CD4-positive, alpha-beta T cell treated with Interferon alpha-2 for 1 hour (primary cell): ENCODE results near the gene L3MBTL2.
"Not testable (repeated sequence)": the region's sequence is repeated elsewhere in the genome, so short reads cannot be mapped to it uniquely, and the experiment has no call there.

Experiments used
- DNase-seq, 2 donors: peaks; one replicate each; pipeline ENCODE4 v3.0.0-alpha.2; 2020 to 2022

Gene L3MBTL2

GRCh38 chr22:41204992-41205900, at the start of gene L3MBTL2:
TSS of gene L3MBTL2 (plus strand) at chr22:41205312. CDS start at chr22:41205363, 51 bp downstream.
- peak; percentile 98 to 99 for DNase-seq

DNA sequence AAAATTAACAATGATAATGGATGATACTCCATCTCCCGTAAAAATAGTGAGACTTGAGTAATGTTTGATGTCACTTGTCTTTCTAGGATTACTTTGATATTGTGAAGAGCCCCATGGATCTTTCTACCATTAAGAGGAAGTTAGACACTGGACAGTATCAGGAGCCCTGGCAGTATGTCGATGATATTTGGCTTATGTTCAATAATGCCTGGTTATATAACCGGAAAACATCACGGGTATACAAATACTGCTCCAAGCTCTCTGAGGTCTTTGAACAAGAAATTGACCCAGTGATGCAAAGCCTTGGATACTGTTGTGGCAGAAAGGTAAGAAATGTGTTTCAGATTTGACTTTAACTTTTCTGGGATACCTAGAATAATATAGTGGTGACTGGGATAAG, 48.0 kb upstream of the L3MBTL2 start:
- no peak for DNase-seq

GRCh38 chr22:41169157-41169556, 36.0 kb upstream of the L3MBTL2 start:
- no peak for DNase-seq

GRCh38 chr22:41171996-41172395, 33.1 kb upstream of the L3MBTL2 start:
- no peak for DNase-seq

GRCh38 chr22:41175546-41175945, 29.6 kb upstream of the L3MBTL2 start:
- DNase-seq, result no peak

DNA sequence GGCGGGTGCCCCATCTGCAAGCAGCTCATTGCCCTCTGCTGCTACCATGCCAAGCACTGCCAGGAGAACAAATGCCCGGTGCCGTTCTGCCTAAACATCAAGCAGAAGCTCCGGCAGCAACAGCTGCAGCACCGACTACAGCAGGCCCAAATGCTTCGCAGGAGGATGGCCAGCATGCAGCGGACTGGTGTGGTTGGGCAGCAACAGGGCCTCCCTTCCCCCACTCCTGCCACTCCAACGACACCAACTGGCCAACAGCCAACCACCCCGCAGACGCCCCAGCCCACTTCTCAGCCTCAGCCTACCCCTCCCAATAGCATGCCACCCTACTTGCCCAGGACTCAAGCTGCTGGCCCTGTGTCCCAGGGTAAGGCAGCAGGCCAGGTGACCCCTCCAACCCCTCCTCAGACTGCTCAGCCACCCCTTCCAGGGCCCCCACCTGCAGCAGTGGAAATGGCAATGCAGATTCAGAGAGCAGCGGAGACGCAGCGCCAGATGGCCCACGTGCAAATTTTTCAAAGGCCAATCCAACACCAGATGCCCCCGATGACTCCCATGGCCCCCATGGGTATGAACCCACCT, 28.0 kb upstream of the L3MBTL2 start:
- DNase-seq, result no peak

GRCh38 chr22:41177622-41178424, 27.3 kb upstream of the L3MBTL2 start:
- DNase-seq, result no peak

DNA sequence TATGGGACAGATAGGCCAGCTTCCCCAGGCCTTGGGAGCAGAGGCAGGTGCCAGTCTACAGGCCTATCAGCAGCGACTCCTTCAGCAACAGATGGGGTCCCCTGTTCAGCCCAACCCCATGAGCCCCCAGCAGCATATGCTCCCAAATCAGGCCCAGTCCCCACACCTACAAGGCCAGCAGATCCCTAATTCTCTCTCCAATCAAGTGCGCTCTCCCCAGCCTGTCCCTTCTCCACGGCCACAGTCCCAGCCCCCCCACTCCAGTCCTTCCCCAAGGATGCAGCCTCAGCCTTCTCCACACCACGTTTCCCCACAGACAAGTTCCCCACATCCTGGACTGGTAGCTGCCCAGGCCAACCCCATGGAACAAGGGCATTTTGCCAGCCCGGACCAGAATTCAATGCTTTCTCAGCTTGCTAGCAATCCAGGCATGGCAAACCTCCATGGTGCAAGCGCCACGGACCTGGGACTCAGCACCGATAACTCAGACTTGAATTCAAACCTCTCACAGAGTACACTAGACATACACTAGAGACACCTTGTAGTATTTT, 26.6 kb upstream of the L3MBTL2 start:
- DNase-seq, result no peak

GRCh38 chr22:41180362-41180761, 24.8 kb upstream of the L3MBTL2 start:
- DNase-seq, result not testable (repeated sequence)

DNA sequence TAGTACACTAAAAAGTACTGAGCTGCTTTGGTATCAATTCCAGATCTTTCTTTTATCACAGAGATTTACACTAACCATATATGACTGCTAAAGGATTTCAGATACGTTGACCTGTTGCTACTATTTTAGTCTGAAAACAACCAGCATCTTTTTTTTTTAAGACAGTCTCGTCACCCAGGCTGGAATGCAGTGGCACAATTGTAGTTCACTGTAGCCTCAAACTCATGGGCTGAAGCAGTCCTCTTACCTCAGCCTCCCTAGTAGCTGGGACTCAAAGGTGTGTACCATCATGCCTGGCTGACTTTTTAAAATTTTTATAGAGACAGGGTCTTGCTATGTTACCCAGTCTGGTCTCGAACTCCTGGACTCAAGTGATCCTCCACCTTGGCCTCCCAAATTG, 24.2 kb upstream of the L3MBTL2 start:
- no peak for DNase-seq

GRCh38 chr22:41181349-41182241, 23.5 kb upstream of the L3MBTL2 start:
- DNase-seq, result peak in 1 of 2 donors; percentile 29

GRCh38 chr22:41184679-41185078, 20.4 kb upstream of the L3MBTL2 start:
- no peak for DNase-seq

- DNase-seq, result no peak
These were observed 13.6 kb upstream of the L3MBTL2 start for GRCh38 chr22:41191467-41191866.

DNA sequence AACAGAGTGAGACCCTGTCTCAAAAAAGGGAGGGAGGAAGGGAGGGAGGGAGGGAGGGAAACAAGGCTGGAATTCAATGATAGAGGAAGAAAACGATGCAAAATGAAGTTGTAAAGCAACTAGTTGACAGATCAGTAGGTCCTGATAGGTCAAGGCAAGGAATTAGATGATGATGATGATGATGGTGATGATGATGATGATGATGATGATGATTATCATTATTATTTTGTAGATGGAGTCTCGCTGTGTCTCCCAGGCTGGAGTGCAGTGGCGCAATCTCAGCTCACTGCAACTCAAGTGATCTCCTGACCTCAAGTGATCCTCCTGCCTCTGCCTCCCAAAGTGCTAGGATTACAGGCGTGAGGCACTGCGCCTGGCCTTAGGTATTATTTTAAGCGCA, 11.3 kb upstream of the L3MBTL2 start:
- DNase-seq, result no peak

DNA sequence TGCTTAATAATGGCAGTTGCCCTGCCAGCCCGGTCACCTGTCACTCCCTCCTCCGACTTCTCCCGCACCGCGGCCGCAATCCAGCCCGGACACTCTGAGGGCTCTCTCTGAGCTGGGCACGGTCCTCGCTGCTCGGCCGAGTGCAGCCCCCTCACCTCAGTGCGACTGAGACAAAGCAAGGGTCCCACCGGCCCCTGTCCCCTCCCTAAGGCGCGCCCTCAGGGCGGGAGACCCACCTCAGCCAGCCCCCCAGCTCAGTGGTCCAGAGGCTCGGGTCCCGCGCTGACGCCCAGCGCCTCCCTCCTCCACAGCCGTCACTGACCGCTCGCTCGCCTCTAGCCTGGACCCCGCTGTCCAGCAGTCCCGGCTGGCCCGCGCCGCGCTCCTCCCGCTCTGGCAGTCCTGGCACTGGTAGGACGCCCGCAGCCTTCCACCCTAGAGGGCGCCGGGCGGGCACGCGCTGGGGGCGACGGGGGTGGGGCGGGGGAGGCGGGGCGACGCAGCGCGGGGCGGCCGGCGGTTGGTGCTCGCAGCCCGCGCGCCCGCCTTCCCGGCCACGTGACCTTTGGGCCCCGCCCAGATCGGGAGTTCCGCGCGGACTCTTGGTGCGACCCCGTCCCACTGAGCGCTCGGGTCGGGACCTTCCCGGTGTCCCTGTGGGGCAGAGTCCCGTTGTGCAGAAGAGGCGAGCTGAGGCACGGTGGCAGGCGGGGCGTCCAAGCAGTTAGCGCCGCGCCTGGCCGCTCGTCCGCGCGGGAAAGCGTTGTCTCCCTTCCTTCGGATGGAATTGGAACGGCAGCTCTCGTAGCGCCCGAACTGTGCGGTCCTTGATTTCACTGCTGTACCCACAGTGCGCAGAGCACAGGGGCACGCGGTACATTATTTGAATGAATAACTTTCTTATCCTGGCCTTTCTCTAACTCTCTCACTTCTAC, 7.8 kb upstream of the L3MBTL2 start:
- DNase-seq, result peak; percentile 75 to 84

GRCh38 chr22:41198027-41198580, 7.0 kb upstream of the L3MBTL2 start:
- peak; percentile 16 to 56 for DNase-seq

- DNase-seq, result no peak
These were observed 4.0 kb upstream of the L3MBTL2 start for GRCh38 chr22:41201141-41201540.

DNA sequence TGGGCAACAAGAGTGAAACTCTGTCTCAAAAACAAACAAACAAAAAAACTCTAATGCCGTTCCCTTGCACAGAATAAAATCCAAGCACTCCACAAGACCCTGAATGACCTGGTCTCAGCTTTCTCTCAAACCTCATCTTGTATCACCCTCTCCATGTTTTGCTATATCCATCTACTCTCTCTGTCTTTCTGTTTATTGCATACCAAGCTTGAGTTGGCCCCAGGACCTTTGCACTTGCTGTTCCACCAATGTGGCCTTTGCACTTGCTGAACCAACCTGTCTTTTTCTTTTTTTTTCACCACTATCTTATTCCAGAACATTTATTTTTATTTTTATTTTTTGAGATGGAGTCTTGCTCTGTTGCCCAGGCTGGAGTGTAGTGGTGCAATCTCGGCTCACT, 2.0 kb upstream of the L3MBTL2 start:
- DNase-seq, result no peak

DNA sequence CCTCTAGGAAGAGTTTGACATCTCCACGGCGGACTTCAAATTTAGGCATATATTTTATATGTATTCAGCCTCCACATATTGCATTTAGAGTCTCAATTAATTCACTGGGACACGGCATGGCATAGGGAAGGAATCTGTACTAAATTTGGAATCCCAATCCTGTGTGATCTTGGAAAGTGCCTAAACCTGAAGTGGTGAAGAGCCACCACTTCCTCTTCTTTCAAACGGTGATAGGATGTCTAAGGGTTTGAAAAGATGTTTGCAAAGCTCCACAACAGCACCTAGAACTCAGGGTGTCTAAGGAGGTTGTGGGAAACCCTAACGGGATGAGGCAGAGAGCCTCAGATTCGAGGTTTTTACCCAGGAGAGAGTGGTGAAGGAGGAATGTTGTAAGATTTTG, 1.0 kb upstream of the L3MBTL2 start:
- no peak for DNase-seq

DNA sequence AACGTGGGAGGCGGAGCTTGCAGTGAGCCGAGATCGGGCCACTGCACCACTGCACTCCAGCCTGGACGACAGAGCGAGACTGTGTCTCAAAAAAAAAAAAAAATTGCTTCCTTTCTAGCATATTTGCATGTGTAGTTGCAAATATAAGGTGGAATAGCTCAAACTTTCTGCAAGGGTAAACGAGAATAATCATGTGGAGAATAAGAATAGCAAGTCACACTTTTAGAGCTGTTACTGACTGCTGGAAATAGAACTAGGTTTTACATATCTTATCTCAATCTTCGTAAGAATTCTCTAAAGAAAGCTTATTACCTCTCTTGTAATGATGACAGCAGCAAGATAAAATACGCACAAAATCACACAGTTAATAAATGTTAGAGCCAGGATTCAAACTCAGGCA, 1.6 kb downstream of the L3MBTL2 start:
- DNase-seq, result no peak

DNA sequence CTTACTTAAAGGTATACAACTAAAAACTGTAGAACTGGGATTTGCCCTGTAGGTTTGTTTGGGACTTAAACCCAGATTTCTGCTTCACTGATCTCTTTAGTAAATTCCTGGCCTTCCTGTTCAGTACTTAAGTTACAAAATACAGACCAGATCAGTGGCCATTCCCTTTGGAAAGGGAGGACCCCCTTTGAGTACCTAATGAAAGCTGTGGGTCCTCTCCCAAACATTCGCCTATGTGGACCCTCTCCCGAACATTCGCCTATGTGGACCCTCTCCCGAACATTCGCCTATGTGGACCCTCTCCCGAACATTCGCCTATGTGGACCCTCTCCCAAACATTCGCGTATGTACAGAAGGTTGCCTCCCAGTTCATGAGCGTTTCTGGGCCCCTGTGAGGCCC, 10.3 kb downstream of the L3MBTL2 start:
- no peak for DNase-seq
